K562 (cell line): ENCODE results near the gene SIT1. TPM values are rescaled to one million over a fixed set of nuclear protein-coding genes. Genes with fewer than 3 reads are reported as not detected.
"Not testable (repeated sequence)": the region's sequence is repeated elsewhere in the genome, so short reads cannot be mapped to it uniquely, and the experiment has no call there.

Experiments used
- ATAC-seq: fragments of 200-7000 bp; cut with Tn5 transposase; 3 replicates; pipeline ENCODE4 v1.9.1; 2020; ENCODE audit warnings: moderate library complexity
- BruUV-seq: library from RNA; stranded (reverse); fragments of 400-500 nt; replicated peaks from 2 replicates; lab custom pipeline; 2021; lab: Mats Ljungman, UMichigan
- CTCF ChIA-PET: fragments of 300-600 bp; formaldehyde crosslinking; extraction: SDS; loops from one replicate; lab custom pipeline; 2021; ENCODE audit warnings: low intra/inter-chr PET ratio; lab: Yijun Ruan, JAX
- POLR2A ChIA-PET: fragments of 300-600, 350-650 bp; sonication (Branson Sonifier 250); formaldehyde crosslinking; extraction: SDS; loops from one replicate; lab custom pipeline; 2021; ENCODE audit warnings: antibody characterized with exemption, inconsistent platforms; lab: Yijun Ruan, JAX
- DNase-seq, 4 experiments: peaks; one replicate each; pipeline versions ENCODE4 v3.0.0 to v3.0.0-alpha.2; 2011 to 2018; ENCODE audit warnings: low spot score in 3 of 4, mixed read lengths in 3 of 4; ENCODE audit errors: extremely low read depth in 1 of 4
- FAIRE-seq: peaks from 2 replicates; lab custom pipeline; 2011; peaks lifted over from hg19 to GRCh38; lab: Jason Lieb, UNC
- H2AFZ ChIP-seq: 2 replicates; pipeline ENCODE4 v1.6.0; 2011; ENCODE audit warnings: low read depth, low read length, control low read depth, inconsistent platforms
- H3K27ac ChIP-seq: fragments of 200-600 bp; 3 replicates; pipeline ENCODE4 v1.8.0; 2011; ENCODE audit warnings: low read depth, mild to moderate bottlenecking, control low read depth, inconsistent platforms, low read length, moderate library complexity, mixed read lengths; ENCODE audit errors: extremely low read depth
- H3K27me3 ChIP-seq, 2 experiments: fragments of 300-600 bp in 1 of 2; 2 replicates in 1 of 2; 3 replicates in 1 of 2; pipeline versions ENCODE4 v1.6.0 to v1.8.0; 2011; ENCODE audit warnings: inconsistent platforms in 2 of 2, low read length in 2 of 2, mild to moderate bottlenecking in 1 of 2, mixed read lengths in 1 of 2, moderate library complexity in 1 of 2; ENCODE audit not compliant: control insufficient read depth in 2 of 2, insufficient read depth in 2 of 2
- H3K36me3 ChIP-seq: fragments of 300-600 bp; 3 replicates; pipeline ENCODE4 v1.8.0; 2011; ENCODE audit warnings: mild to moderate bottlenecking, low read length, inconsistent platforms; ENCODE audit not compliant: control insufficient read depth, insufficient read depth
- H3K4me1 ChIP-seq, 2 experiments: fragments of 200-600 bp in 1 of 2; replicated peaks in 1 of 2; 2 replicates in 1 of 2; 3 replicates in 1 of 2; pipeline versions ENCODE4 v1.5.1 to v1.8.0; 2011; ENCODE audit warnings: inconsistent platforms in 2 of 2, low read length in 2 of 2, mild to moderate bottlenecking in 1 of 2, mixed read lengths in 1 of 2, moderate library complexity in 1 of 2; ENCODE audit not compliant: control insufficient read depth in 2 of 2, insufficient read depth in 2 of 2
- H3K4me2 ChIP-seq: 2 replicates; pipeline ENCODE4 v1.6.1; 2011; ENCODE audit warnings: low read length, control low read depth, inconsistent platforms, mixed read lengths; ENCODE audit not compliant: insufficient read depth
- H3K4me3 ChIP-seq: fragments of 200-600 bp; sonication (generic), shearing (Covaris generic); 2 replicates; pipeline ENCODE4 v1.5.1; 2016; ENCODE audit warnings: control low read depth, inconsistent platforms
- H3K79me2 ChIP-seq: fragments of 200-600 bp; 3 replicates; pipeline ENCODE4 v1.8.0; 2011; ENCODE audit warnings: low read length, inconsistent platforms; ENCODE audit not compliant: control insufficient read depth, insufficient read depth
- H3K9ac ChIP-seq, 2 experiments: 2 replicates each; pipeline versions ENCODE4 v1.6.0 to v1.6.1; 2011; ENCODE audit warnings: low read depth in 2 of 2, low read length in 2 of 2, control low read depth in 1 of 2, inconsistent platforms in 1 of 2, mild to moderate bottlenecking in 1 of 2, mixed read lengths in 1 of 2; ENCODE audit not compliant: insufficient read depth in 1 of 2
- H3K9me1 ChIP-seq: one replicate; pipeline ENCODE4 v1.6.0; 2011; ENCODE audit warnings: inconsistent platforms, mild to moderate bottlenecking, low read length, moderate library complexity; ENCODE audit not compliant: control insufficient read depth, insufficient read depth
- H3K9me3 ChIP-seq: replicated peaks from 2 replicates; pipeline ENCODE4 v1.5.1; 2011; ENCODE audit warnings: low read depth, low read length, inconsistent platforms; ENCODE audit not compliant: control insufficient read depth, insufficient read depth
- H4K20me1 ChIP-seq: replicated peaks from 2 replicates; pipeline ENCODE4 v1.6.1; 2011; ENCODE audit warnings: low read length, inconsistent platforms, mixed read lengths; ENCODE audit not compliant: control insufficient read depth, insufficient read depth
- C11orf30 ChIP-seq: fragments of 450-650 bp; IDR thresholded peaks from 2 replicates; pipeline ENCODE4 v1.6.1; 2016; ENCODE audit warnings: low read depth, mild to moderate bottlenecking
- MAFG ChIP-seq: fragments of 450-650 bp; conservative IDR thresholded peaks from 2 replicates; pipeline ENCODE4 v1.6.1; 2016; ENCODE audit warnings: missing genetic modification characterization, missing compliant biosample characterization
- OTX1 ChIP-seq: fragments of 450-650 bp; formaldehyde crosslinking; IDR thresholded peaks from 2 replicates; pipeline ENCODE4 v1.4.0; 2022; ENCODE audit warnings: mild to moderate bottlenecking
- SETDB1 ChIP-seq: IDR thresholded peaks from one replicate; pipeline ENCODE4 v1.6.1; 2012; ENCODE audit warnings: low read length, control low read depth, inconsistent platforms
- STAT5A ChIP-seq: IDR thresholded peaks from 2 replicates; pipeline ENCODE4 v1.6.1; 2012; ENCODE audit warnings: low read length, inconsistent platforms, borderline replicate concordance
- TSHZ1 ChIP-seq: fragments of 250-450 bp; sonication (Bioruptor Pico); IDR thresholded peaks from 2 replicates; pipeline ENCODE4 v1.4.0; 2020; ENCODE audit warnings: mild to moderate bottlenecking, moderate library complexity
- ZNF232 ChIP-seq: sonication (generic); formaldehyde crosslinking; IDR thresholded peaks from 2 replicates; pipeline ENCODE4 v1.8.0; 2022; ENCODE audit warnings: mild to moderate bottlenecking, missing genetic modification reagents
- ZNF316 ChIP-seq: fragments of 450-650 bp; IDR thresholded peaks from 2 replicates; pipeline ENCODE4 v1.6.1; 2016
- ZNF584 ChIP-seq: fragments of 200-800 bp; sonication (Bioruptor generic); IDR thresholded peaks from 2 replicates; pipeline ENCODE4 v1.6.1; 2016; ENCODE audit warnings: low read depth, mild to moderate bottlenecking, missing genetic modification characterization, missing compliant biosample characterization
- ZNF644 ChIP-seq: fragments of 200-800 bp; sonication (Bioruptor generic); IDR thresholded peaks from 2 replicates; pipeline ENCODE4 v1.6.1; 2016; ENCODE audit warnings: low read depth, missing genetic modification characterization, missing compliant biosample characterization
- WGBS: fragments of 100-300 bp; shearing (Covaris generic); methylation state at CpG from one replicate; pipeline ENCODE4 v1.1.6; 2016; ENCODE audit warnings: low coverage, mixed read lengths; ENCODE audit not compliant: insufficient coverage; ENCODE audit errors: missing lambda C conversion rate; 5-methylcytosine and 5-hydroxymethylcytosine counted together
- in situ Hi-C: fragments of 300-500 bp; cut with MboI; formaldehyde crosslinking; loops from 4 replicates; pipeline ENCODE4 v1.15.0; 2018; ENCODE audit warnings: inconsistent platforms, mixed read lengths
- intact Hi-C: fragments of 100-400 bp; cut with micrococcal nuclease; formaldehyde crosslinking; loops from 2 replicates; pipeline ENCODE4 v1.14.2; 2022
- polyA plus RNA-seq, 8 experiments: library from polyadenylated mRNA; depleted of rRNA in 4 of 8; stranded (reverse) in 5 of 8; unstranded in 3 of 8; fragments of >200 nt; fragmentation: Nextera tagmentation in 2 of 8; fragmentation: Illumina TruSeq in 1 of 8; extraction: Ambion mirVana in 2 of 8; extraction: Trizol in 1 of 8; gene quantifications; 2 replicates each; pipeline versions ENCODE4 v1.2.1 to v1.2.3, GENCODE V29; 2011 to 2014; ENCODE audit warnings: inconsistent platforms in 1 of 8, missing spikeins in 1 of 8
- total RNA-seq, 7 experiments: library from RNA; depleted of rRNA in 6 of 7; stranded (reverse); fragments of >200 nt in 6 of 7; fragmentation: Illumina TruSeq in 2 of 7; extraction: Trizol in 2 of 7; gene quantifications; 2 replicates each; pipeline versions ENCODE4 v1.2.1 to v1.2.3, GENCODE V29; 2011 to 2021; ENCODE audit warnings: low replicate concordance in 1 of 7

Gene SIT1
- total and polyA plus RNA-seq, 9 of the 15 experiments (the other 6 are each of a cell fraction or from before 2014, with no cell fraction given): not detected

DNA sequence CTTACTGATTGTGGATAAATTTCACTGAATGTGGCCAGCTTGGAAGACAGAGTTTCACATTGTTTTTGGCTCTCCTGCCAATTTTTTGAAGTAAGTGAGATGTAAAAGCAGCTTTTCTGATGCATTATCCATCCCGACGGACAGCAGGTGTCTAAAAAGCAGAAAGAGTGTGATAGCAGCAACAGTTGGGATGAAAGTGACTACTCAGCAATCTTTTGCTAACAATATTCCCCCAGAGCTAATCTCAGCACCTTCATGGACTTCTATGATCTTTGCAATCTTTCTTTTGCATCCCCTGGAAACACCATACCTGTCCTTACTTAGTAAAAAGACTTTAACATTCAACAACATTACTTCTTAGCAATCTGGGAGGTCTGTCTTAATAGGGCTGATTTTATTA is 37.9 kb downstream of the SIT1 start:
- ATAC-seq (no peak), FAIRE-seq (no peak), DNase-seq (no peak)
- ChIA-PET CTCF (no interaction called here), POLR2A (interaction anchor here (0.9 kb wide), 1 partner anchor 18 kb away, joined by 5 read pairs; no protein-coding TSS in a partner anchor)
- WGBS: 8% methylated on average over 2 of the region's 2 CpGs
- intact Hi-C loops: no loop called here
- Histone ChIP-seq H2AFZ (no peak overlapping the region), H3K9ac (no peak overlapping the region), H3K9me3 (no peaks in the 10 kb centered on the region), H3K4me3 (no peak overlapping the region), H3K4me1 (peaks cover 0 to 11% of the 10 kb centered on the region in 2 experiments; a peak in 2 of 5 replicates), H3K79me2 (no peaks in the 10 kb centered on the region), H3K36me3 (peaks cover 11% of the 10 kb centered on the region; the same call in 1 of the 3 replicates), H3K27ac (no peak overlapping the region), H4K20me1 (no peaks in the 10 kb centered on the region), H3K27me3 (peaks cover 3 to 25% of the 10 kb centered on the region in 2 experiments; a peak in 3 of 5 replicates), H3K9me1 (no peaks in the 10 kb centered on the region), H3K4me2 (no peak overlapping the region)
- BruUV-seq: no TSS peak
- in situ Hi-C loops: no loop called here
- TF ChIP-seq STAT5A (no peak), SETDB1 (no peak), ZNF232 (CRISPR knock-in tag) (no peak), ZNF316 (peak; percentile 61; the same call in 1 of the 2 replicates), TSHZ1 (CRISPR knock-in tag) (no peak), ZNF644 (tag) (no peak), ZNF584 (no peak), OTX1 (no peak), C11orf30 (peak; percentile 21; the same call in 1 of the 2 replicates), MAFG (tag) (peak; percentile 42; the same call in 1 of the 2 replicates)

- H4K20me1 ChIP-seq, H2AFZ ChIP-seq, H3K79me2 ChIP-seq, FAIRE-seq, H3K4me3 ChIP-seq, CTCF ChIA-PET, H3K4me2 ChIP-seq, H3K4me1 ChIP-seq, ATAC-seq, H3K9me3 ChIP-seq, BruUV-seq, H3K27ac ChIP-seq, intact Hi-C loops, H3K9ac ChIP-seq, H3K9me1 ChIP-seq, DNase-seq, in situ Hi-C loops: not testable (repeated sequence)
- Histone ChIP-seq H3K27me3 (peaks cover 3 to 17% of the 10 kb centered on the region in 2 experiments; a peak in 3 of 5 replicates), H3K36me3 (peaks cover 11% of the 10 kb centered on the region; the same call in 1 of the 3 replicates)
- 3% methylated on average over 4 of the region's 4 CpGs for WGBS
- POLR2A ChIA-PET: interaction anchor here (0.6 to 0.8 kb wide), 2 partner anchors 12 to 68 kb away, joined by 4 to 5 read pairs; no protein-coding TSS in a partner anchor
Observed at GRCh38 chr9:35612066-35612465, 38.7 kb downstream of the SIT1 start.
